ENCODE data around the gene PIF1.
A peak's percentile ranks its signal among the peaks of the same experiment; 100 is the strongest.

Gene PIF1

GRCh38 chr15:64775551-64776401 is 49.7 kb downstream of the PIF1 start, which contains the start of gene RBPMS2:
Gene RBPMS2 (minus strand): TSS chr15:64775589. CDS start chr15:64775319, 270 bp downstream.
- DNase-seq (ENCODE audit: low read depth in 3 of 3), result peak in 1 of 3 experiments; percentile 3

GRCh38 chr15:64774629-64775493 is 50.6 kb downstream of the PIF1 start:
- DNase-seq (ENCODE audit: low read depth in 3 of 3), result peak in 1 of 3 experiments; percentile 14

GRCh38 chr15:64774037-64774628 is 51.3 kb downstream of the PIF1 start:
- DNase-seq (ENCODE audit: low read depth in 3 of 3), result no peak

- no peak for DNase-seq (ENCODE audit: low read depth in 3 of 3)
Measured at GRCh38 chr15:64773606-64774005, 51.8 kb downstream of the PIF1 start.

- DNase-seq (ENCODE audit: low read depth in 3 of 3), result no peak
Measured at GRCh38 chr15:64772964-64773363, 52.5 kb downstream of the PIF1 start.

GRCh38 chr15:64772488-64772887 is 53.0 kb downstream of the PIF1 start:
- DNase-seq (ENCODE audit: low read depth in 3 of 3), result no peak

- DNase-seq (ENCODE audit: low read depth in 3 of 3), result no peak
Measured at GRCh38 chr15:64770626-64771025, 54.8 kb downstream of the PIF1 start.

- DNase-seq (ENCODE audit: low read depth in 3 of 3), result no peak
Measured at GRCh38 chr15:64767203-64767602, 58.2 kb downstream of the PIF1 start.

GRCh38 chr15:64766058-64766457 is 59.4 kb downstream of the PIF1 start:
- no peak for DNase-seq (ENCODE audit: low read depth in 3 of 3)

Measured in stimulated activated CD4-positive, alpha-beta T cell treated with anti-CD3 and anti-CD28 coated beads, TNF-alpha, amount 100 ng/mL, for 24 hours (primary cell).